Measurements from ENCODE around the gene CDCA7.
"Not testable (repeated sequence)": the region's sequence is repeated elsewhere in the genome, so short reads cannot be mapped to it uniquely, and the experiment has no call there.

CDCA7 gene

DNA sequence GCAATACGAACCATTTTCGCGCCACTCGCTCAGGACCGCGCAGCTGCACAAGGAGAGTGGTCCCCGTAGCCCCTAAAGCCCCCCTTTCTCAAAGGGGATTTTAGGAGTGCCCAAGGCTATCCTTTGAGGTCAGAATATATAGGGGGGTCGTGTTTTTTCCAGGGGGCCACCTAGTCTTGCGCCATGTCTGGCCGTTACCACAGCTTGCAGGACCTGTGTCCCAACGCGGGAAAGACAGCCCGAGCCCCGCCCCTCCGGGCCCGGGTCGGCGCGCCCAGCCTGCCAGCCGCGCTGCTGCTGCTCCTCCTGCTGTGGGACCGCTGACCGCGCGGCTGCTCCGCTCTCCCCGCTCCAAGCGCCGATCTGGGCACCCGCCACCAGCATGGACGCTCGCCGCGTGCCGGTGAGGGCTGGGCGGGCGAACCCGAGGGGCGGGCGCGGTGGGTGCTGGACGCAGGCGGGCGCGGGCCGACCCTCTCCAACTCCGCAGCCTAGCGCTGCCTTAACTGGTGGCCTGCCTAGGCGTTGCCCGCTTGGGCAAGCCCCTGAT lies at the start of gene CDCA7:
Gene CDCA7, plus strand, starts transcription at position 291 of the 550 bp plus-strand sequence. Its CDS starts 92 bp downstream, at position 383.
- peak; percentile 78 for DNase-seq

DNA sequence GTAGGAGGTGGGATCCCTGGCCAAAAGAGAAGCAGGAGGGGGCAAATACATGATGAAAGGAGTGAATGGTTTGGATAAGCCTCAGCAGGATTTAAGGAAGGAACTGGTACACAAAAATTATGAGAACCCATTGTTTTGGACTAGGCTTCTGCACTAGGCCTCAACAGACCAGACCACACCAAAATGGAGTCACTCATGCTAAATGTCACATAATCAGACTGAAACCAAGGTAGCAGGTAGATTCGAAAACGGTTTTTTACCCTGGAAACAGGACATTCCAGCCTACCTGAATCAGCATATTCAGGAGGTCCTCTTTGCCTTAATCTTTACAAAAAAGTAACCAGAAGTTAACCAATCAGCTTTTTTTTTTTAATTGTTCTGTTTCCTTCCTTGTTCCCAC lies 49.4 kb upstream of the CDCA7 start:
- no peak for DNase-seq

DNA sequence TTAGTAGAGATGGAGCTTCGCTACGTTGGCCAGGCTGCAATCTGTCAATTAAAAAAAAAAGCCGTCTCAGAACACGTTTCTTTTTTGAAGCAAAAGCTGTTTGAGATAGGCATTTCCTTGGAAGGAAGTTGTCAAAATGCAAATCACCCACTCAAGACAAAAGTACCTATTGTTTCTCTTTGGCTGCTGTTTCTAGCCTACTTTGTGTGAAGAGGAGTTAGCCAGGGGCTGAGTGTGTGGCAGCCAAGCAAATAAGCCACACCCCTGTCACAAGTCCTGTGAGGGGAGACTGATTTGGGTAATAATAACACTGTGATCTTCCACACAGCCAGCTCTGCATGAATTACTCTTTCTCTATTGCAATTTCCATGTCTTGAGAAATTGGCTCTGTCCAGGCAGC lies 47.4 kb upstream of the CDCA7 start:
- DNase-seq: no peak

DNA sequence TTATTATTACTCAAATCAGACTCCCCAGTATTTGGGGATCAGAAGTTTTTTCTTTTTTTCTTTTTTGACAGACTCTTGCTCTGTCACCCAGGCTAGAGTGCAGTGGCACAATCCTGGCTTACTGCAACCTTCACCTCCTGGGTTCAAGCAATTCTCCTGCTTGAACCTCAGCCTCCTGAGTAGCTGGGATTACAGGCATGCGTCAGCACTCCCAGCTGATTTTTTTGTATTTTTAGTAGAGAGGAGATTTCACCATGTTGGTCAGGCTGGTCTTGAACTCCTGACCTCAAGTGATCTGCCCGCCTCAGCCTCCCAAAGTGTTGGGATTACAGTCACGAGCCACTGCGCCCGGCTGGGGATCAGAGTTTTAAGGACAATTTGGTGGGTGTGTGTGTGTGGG lies 45.3 kb upstream of the CDCA7 start:
- not testable (repeated sequence) for DNase-seq

DNA sequence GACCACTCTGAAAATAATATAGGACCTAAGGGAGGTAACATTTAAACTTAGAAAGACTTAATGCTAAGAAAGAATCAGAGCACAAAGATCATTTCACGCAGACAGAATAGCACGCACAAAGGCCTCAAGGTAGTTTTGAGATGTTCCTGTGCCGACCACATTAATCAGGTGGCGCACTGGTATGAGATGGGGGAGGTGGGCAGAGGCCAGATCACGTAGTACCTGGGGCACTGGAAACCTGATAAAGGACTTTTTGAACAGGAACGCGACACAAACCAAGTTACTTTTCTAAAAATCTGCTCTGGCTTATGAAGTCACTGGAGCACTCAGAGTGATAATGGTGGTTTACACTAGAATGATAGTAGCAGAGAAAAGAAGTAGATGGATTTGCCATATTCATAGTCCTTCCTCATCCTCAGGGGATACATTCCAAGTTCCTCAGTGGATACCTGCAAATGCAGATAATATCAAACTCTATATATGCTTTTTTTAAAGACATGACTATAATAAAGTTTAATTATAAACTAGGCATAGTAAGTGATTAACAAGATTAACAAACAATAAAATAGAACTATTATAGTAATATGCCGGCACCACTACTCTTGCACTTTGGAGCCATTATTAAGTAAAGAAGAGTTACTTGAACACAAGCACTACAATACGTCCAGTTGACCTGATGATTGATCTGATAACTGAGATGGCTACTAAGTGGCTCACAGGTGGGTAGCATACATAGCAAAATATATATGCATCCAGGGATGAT lies 42.6 kb upstream of the CDCA7 start:
- no peak for DNase-seq

DNA sequence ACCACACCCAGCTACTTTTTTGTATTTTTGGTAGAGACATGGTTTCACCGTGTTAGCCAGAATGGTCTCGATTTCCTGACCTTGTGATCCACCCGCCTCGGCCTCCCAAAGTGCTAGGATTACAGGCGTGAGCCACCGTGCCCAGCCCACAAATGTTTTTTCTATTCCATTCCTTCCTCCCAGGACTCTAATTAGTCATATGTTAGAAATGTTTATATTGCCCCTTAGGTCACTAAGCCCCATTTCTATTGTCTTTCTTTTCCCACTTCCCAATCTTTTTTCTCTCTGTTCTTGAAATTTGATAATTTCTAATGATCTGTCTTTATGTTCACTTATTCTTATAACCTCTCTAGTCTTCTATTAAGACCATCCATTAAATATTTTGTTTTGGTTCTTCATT lies 31.3 kb upstream of the CDCA7 start:
- no peak for DNase-seq

DNA sequence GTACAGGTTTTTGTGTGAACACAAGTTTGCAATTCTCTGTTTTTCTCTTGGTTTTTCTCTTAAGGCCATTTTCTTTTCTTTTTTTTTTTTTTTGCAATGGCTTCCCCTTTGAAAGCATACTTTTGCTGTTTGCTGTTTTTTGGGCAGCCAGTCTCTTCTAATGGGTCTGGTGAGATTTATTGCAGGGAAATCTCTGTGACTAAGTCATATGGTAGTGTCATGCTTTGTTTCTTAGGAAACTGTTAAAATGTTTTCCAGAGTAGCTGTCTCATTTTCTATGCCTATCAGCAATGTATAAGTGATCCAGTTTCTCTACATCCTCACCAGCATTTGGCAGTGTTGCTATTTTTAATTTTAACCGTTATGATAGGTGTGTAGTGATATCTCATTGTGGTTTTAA lies 27.9 kb upstream of the CDCA7 start:
- no peak for DNase-seq

DNA sequence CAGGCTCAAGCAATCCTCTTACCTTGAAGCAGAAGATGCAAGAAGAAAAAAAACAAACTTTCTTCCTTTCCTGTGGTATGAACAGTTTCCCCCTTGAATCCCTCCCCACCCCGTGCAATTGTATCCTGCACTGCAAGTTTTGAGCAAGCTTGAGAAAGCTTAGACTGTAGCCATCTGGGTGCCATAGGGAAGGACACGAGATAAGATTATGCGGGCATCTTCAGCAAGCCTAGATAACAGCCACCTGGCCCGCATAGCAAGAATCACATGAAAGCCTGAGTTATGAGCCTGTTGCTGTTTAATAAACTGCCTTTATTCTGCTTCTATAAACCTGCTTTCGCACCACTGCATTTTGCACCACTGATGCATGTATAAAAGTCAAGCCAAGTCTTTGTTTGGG lies 27.3 kb upstream of the CDCA7 start:
- no peak for DNase-seq

DNA sequence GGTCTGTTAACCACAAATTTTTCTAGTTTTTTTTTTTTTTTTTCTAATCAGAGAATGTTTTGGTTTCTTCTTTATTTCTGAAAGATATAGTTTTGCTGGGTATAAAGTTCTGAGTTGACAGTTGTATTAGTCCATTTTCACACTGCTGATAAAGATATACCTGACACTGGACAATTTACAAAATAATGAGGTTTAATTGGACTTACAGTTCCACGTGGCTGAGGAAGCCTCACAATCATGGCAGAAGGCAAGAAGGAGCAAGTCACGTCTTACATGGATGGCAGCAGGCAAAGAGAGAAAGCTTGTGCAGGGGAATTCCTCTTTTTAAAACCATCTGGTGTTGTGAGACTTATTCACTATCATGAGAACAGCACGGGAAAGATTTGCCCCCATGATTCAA lies 21.7 kb upstream of the CDCA7 start:
- DNase-seq: not testable (repeated sequence)

DNA sequence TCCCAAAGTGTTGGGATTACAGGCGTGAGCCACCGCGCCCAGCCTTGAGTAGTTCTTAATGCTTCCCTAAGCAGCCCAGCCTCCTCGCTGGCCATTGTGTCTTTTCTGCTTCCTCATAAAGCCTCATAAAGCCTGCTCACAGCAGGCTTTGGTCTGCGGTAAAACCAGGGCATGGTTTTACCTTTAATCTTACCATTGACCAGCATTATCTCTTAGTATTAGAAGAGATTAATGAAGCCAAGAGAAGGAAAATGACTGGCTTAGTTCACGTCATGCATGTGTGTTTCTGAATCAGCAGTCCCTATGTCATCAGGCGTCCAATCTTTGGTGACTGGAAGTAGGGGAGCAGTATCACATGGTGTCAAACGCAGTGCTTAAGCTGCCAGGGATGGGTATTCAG lies 14.9 kb upstream of the CDCA7 start:
- no peak for DNase-seq

DNA sequence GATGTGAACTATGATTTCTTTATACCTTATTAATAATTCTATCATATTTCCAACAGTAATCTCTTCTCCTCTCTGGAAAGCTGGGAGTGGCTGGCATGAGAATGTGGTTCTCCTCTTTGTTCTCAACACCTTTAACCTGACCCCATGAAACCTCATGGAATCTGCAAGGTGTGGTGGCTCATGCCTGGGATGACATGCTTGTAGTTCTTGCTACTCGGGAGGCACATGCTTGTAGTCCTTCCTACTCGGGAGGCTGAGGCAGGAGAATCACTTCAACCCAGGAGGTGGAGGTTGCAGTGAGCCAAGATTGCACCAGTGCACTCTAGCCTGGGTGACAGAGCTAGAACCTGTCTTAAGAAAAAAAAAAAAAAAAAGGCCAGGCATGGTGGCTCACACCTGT lies 10.8 kb upstream of the CDCA7 start:
- DNase-seq: no peak

DNA sequence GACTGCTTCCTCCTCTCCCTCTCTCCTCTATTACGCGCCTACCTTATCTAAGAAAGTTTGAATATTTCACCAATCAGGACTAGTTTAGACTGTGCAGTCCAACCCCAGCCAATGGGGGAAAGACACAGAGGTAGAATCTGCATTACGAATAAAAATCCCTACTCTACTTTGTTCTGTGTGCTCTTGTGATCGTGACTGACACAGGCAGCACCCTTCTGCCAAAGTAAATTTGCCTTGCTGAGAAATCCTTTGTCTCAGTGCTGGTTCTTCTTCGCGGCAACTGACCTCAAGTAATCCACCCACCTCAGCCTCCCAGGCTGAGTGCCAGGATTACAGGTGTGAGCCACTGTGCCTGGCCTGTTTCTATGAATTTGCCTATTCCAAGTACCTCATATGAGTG lies 8.6 kb upstream of the CDCA7 start:
- no peak for DNase-seq

DNA sequence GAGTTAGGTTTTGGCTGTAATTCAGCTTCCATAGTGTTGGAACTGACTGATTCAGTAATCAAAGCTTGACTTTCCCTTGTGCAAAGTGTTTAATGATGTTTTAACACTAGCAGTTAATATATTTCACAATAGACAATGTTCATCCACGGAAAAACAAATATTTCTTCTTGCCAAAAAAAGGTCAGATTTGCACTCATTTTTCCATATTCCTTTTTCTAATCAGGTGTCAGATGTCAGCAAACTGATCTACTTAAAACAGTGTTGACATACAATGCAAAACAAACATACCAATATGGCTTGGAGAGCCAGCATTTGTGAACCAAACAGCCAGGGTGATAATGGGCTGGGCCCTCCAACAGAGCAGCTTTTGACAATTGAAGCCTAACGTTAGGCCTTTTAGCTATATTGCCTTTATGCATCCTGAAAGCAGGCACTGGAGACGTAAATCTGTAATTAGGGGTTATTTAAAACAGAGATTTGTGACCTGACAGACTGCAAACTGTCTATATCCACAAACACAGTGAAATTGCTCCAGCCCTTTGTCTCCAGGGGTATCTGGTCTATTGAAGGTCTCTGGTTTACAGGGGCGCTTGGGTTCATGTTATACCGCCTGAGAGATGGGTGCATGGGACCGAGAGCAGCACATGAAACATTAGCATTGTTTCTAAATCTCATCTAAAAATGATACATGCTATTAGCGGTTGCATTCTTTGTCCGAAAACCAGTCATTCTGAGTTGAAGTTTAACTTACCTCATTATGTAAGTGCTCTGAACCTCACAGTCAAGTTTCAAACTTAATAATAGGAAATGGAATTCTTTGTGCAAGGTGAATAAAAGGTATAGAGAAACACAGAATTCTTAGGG lies 7.1 kb upstream of the CDCA7 start:
- DNase-seq: no peak

DNA sequence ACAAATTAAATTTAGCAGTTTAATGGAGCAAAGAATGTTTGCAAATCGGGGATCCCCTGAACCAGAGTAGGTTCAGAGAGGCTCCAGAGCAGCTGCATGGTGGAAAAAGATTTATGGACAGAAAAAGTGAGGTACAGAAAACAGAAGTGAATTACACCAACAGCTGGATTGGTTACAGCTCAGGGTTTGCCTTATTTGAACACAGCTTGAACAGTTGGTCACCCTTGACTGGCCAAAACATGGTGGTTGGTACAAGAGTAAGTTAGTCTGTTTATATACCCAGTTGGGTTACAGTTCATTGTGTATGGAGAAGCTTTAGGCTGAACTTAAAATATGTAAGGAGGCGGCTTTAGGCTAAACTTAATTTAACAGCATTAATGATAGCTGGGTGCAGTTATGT lies 5.4 kb upstream of the CDCA7 start:
- DNase-seq: no peak

DNA sequence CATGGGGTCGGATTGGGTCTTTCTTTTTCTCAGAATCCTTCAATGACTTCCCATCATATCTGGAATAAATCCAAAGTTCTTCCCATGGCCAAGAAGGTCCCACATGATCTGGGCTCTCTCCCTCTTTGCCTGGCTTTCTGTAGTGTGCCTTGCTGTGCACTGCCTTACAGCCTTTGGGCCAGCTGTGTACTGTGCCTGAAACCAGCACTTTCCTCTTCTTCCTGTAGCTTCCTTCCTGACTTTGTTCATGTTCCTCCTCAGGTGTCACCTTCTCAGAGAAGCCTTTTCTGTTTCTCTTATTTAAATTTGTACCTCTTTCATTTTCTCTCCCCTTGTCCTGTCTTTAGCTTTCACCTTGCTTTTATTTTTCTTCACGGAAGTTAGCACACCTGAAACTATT lies 4.3 kb upstream of the CDCA7 start:
- no peak for DNase-seq

DNA sequence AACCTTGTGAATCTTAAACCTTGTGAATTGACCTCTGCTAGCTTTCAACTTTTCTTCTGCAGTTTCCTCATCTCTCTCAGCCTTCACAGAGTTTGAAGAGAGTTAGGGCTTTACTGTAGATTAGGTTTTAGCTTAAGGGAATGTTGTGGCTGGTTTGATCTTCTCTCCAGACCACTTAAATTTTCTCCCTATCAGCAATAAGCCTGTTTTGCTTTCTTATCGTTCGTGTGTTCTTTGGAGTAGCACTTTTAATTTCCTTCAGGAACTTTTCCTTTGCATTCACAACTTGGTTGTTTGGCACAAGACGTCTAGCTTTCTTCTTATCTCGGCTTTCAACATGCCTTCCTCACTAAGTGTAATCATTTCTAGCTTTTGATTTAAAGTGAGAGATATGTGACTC lies 2.8 kb upstream of the CDCA7 start:
- no peak for DNase-seq

DNA sequence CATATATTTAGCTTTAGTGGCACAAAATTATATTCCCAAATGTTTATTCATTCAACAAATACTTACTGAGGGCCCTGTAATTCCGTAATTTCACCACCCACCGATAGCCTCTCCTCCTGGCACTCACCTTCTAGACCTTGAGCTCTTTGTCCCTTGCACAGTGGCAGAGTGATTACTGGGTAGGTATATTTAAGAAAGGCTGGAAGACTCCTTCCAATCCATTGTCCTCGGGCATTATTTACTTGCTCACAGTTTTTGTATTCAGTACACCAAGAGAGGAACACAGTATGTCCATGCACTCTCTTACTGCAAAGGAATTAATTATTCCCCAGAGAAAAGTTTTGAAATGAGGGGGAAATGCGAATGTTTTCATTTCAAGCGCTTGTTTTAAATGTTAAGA lies 1.1 kb upstream of the CDCA7 start:
- DNase-seq: no peak

DNA sequence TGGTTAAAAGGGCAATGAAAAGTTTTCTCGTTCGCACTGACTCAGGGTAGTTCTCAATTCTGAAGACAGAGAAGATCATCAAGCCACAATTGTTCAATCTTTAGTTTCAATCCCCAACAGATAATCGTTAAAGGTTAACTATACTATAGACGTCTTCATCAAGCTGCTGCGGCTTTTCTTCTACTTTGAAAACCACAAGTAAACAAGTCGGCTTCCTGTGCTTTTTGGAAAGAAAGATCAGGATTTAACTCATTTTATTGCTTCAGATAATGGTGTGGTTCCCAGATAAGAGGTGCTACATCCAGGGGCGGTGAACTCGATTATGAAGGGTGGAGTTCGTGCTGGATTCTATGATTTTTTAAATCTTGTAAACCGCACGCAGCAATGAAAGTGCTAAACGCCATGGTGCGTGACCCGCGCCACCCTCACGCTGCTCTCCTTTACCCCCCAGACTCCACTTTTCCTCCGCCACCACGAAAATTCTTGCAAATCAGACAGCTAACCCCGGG lies 545 bp upstream of the CDCA7 start:
- DNase-seq: no peak

DNA sequence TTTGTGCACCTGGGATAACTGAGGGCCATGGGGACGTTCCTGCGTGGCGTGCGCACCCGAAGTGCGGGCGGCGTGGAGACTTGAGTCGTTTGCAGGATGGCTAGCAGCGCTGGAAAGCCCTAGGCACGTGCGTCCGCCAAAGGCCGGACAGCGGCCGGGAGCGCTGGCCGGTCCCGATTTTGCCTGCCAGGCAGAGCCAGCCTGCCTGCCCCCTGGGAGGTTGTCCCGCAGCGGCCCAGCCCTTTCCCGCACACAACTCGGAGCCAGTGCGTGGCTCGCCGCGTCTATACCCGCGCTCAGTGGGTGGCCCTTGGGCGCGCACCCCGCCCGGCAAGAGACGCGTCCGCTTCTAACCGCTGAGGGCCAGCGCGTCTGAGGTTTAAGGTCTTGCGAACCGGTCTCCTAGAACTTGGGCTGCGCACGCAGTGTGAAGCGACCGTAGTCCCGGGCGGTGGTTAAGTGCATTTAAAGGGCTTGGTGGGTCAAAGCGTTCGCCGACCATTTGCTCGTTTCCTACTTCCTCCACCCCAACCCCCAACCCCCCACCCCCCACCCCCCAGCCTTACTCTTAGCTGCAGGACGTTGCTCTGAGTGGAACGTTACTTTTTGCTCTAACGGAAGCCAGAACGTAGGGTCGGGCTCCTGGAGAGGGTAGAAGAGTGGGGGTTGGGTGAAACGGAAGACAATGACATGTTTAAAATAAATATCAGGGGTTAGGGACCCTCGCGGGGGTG lies 627 bp downstream of the CDCA7 start:
- DNase-seq: peak; percentile 31

DNA sequence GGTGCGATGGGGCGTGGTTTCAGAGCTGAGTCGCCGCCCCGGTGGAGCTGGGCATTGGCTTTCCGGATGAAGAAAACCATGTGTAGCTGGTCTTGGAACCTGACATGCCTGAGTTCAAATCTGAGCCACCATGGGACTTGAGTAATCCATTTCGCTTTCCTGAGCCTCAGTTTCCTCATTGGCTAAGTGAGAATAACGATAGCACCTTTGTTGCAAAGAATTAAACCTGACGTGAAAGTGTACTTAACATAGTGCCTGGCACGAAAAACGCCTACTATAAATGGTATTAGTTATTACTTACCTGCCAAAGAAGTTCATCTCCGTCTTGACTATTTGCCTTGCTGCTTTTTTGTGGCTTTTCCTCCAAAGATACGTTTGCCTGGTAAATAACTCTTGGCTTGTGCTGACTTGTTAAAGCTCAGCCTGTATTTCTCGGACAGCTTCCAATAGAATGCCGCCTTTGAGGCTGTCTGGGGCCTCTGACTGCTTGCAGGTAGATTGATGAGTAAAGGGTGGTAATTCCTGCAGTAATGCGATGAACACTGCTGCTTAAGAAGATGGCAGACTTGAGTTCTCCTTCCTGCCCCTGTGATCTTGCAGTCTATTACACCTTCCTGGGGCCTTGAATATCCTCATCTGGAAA lies 1.3 kb downstream of the CDCA7 start:
- no peak for DNase-seq

DNA sequence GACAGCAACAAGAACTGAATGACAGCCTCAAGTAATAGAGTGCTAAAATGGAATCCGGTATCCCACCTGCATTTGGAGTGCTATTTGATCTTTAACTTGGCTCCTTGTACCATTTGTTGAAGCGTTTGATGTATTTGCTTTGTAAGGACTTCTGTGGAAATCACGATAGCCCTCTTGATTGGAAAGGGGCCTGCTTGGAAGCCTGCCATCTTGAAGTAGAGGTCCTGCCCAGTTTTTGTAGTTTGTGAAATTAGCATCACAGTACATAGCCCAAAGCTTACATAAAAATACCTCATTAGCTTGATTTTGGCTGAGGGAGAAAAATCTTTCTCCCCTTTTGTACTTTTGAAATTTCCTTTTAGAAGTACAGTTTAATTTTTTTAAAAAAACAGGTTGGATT lies 2.7 kb downstream of the CDCA7 start:
- DNase-seq: no peak

DNA sequence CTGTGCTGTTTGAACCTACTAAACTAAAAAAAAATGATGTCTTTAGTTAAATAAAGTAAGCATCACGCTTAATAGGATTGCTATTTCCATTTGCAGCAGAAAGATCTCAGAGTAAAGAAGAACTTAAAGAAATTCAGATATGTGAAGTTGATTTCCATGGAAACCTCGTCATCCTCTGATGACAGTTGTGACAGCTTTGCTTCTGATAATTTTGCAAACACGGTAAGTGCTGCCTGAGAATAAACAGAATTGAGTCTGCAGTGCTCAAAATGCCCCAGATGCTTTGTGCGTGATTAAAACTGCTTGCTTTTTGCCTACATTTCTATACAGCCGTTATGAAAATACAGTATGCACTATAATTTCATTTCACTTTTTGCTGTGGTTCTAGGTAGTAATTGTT lies 3.9 kb downstream of the CDCA7 start:
- DNase-seq: no peak

DNA sequence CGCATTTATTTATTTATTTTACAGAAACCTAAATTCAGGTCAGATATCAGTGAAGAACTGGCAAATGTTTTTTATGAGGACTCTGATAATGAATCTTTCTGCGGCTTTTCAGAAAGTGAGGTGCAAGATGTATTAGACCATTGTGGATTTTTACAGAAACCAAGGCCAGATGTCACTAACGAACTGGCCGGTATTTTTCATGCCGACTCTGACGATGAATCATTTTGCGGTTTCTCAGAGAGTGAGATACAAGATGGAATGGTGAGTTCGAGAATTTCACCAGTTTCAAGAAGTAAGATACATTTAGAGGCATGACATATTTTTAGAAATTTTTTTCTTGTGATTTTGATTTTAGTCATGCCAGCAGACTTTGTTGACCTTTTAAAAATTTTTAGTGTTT lies 4.6 kb downstream of the CDCA7 start:
- no peak for DNase-seq

Data from stimulated activated CD4-positive, alpha-beta T cell treated with anti-CD3 and anti-CD28 coated beads, Interleukin-1b, Interleukin-23, amount 100 ng/mL, for 48 hours (primary cell).